ENCODE measurements around the gene ZNF625.
A peak's percentile ranks its signal among the peaks of the same experiment; 100 is the strongest.

ZNF625 gene

DNA sequence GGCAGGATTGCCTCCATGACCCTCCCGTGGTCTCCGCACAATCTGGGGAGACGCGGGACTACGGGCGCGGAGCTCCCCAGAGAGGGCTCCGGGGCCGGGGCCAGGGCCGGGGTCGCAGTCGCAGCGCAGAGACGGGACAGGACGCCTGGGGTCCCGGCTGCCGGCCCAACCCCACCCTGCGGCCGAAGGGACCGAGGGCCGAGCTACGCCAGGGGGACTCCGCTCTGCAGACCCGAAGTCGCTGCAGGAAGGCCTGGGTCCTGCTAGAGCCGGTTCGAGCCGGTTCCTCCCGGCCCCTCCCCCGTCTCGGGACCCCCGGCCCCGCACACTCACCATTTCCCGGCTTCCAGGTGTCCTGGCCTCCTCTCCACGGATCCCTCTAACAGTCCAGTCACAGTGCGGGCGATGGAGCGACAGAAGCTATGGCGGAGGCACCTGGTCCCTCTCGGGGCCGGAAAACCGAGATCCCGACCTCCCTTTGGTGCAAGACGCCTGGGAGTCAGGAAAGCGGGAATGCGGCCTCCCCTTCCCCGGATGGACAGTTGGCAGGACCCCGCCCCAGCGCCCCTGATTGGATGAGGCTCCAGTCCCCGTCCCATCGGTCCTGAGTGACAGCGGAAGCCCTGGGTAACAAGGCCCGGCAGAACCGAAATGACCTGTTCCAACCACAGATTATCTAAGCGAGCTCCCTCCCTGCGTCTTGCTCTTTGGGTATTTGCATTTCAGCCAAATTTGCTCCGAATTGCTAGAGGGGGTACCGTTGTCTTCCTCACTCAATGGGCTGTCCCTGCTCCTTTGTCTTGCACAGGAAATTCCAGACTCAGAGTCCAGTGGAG is at the start of gene ZNF625:
Gene ZNF625 (minus strand): TSS at position 512 of the 836 bp plus-strand sequence. CDS start 176 bp downstream, at position 336.
- peak; percentile 34 for DNase-seq

DNA sequence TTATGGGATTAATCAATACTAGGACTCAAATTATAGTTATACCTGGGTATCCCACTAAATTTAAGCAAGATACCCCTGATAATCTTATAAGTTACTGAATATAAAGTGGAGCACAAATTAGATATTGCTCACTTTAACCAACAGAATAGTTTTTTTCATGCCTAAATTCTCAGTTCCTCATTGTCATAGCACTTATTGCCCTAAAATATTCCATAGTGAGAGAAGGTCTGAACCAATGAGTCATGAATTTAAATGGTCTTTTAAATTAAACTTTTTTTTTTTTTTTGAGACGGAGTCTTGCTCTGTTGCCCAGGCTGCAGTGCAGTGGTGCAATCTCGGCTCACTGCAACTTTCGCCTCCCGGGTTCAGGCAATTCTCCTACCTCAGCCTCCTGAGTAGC is 48.8 kb upstream of the ZNF625 start:
- DNase-seq = no peak

DNA sequence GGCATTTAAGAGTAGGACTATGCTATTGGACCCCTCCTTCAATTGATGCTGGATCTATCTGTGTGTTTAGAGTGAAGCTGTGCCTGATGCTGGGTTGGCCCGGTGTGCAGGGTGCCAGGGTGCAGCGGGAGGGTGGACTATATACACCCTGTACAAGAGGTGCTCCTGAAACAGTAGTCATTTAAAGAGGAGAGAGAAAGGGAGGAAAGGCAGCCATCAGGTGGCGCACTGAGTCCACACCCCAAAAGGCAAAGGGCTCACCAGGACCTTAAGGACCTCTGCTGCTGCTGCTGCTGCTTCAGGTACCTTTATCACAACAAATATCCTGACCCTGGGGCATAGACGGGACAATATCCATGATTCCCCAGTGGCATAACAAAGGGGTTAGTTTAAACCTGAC is 45.7 kb upstream of the ZNF625 start:
- DNase-seq = peak; percentile 76

DNA sequence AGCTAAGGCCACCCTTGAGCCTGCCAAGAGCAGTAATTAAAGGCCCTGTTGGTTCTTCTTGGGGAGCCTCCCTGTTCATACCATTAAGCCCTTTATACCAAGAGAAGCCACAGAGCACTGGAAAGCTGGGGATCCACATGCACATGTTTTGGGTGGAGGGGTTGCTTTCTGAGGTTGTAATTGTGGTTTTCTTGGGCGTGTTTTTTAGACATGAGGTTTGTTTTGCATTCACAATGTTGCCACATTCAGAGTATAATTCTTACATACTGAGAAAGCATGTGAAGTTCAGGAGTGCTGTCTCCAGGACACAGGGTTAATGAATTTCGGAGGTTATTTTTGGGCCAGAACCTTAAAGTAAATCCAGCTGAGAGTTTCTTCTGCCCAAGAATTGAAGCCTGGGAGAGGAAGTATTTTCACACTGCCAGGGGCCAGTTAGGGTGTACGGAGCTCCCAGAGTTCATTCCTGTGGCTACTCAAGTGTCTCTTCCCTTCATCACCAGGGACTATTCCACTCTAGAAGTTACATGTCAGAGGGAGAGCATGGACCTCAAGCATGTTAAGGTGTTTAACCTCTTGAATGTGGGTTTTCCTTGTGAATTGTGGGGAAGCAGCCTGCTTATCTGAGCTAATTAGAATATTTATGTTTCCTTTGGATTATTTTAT is 43.4 kb upstream of the ZNF625 start:
- no peak for DNase-seq

DNA sequence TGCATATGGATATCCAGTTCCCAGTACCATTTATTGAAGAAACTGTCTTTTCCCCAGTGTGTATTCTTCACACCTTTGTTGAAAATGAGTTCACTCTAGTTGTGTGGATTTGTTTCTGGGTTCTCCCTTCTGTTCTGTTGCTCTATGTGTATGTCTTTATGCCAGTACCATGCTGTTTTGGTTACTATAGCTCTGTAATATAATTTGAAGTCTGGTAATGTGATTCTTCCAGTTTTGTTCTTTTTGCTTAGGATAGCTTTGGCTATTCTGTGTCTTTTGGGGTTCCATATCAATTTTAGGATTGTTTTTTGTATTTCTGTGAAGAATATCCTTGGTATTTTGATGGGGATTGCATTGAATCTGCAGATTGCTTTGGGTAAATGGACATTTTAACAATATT is 41.6 kb upstream of the ZNF625 start:
- no peak for DNase-seq

DNA sequence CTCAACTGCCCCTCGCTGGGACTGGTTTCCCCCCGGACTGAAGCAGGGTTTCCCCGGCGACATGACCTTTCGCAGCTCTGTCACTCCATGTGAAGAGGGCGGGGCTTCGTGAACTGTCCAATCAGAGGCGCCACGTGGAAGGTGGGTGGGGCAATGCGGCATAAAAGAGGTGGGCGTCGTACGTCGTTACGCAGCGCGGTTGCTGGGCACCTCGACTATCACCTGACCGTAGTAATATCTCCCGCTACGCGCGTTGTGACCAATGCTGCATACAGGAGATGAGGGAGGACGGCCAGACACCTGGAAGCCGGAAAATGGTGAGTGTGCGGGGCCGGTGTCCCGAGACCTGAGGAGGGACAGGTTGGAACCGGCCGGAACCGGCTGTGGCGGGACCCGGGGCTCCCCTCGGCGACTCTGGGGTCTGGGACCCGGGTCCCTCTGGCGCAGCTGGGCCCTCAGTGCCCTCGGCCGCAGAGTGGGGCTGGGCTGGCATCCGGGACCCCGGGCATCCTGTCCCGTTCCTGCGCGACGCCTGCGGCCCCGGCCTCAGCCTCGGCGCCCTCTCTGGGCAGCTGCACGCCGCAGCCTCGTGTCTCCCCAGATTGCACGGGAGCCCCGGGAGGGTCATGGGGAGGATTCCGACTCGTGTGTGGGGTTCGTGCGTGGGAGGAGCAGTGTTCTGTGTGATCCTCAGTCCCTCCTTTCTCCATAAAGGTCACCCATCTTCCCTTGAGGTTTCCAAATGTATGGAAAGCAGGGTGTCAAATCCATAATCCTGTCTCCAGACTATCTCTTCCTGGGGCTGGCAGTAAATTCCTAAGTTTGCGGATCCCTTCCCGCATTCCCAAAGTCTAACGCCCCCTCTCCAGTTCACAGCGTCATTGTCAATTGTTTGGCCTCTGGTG is 38.5 kb upstream of the ZNF625 start:
- peak; percentile 80 for DNase-seq

DNA sequence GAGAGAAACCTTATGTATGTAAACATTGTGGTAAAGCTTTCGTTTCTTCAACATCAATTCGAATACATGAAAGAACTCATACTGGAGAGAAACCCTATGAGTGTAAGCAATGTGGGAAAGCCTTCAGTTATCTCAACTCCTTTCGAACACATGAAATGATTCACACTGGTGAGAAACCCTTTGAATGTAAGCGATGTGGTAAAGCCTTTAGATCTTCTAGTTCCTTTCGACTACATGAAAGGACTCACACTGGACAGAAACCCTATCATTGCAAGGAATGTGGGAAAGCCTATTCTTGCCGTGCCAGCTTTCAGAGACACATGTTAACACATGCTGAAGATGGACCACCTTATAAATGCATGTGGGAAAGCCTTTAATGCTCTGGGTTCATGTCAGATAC is 31.1 kb upstream of the ZNF625 start:
- DNase-seq = no peak

DNA sequence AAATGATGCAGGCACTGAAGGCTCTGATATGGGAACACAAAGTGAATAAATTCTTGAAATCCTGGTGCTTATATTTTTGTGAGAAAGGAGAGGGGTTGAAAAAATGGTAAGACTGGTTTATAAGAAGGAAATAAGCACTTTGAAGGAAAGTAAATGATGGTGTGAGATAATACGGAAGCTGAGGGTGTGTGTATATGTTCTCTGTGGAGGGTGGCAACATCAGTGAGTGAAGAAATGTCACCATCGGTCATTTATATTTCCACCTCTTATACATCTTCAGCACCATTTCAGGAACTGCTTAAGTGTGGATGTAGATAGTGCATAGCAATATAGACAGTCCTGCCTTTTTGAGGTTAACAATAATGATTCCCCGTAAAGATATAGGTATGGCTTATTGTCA is 23.8 kb upstream of the ZNF625 start:
- no peak for DNase-seq

DNA sequence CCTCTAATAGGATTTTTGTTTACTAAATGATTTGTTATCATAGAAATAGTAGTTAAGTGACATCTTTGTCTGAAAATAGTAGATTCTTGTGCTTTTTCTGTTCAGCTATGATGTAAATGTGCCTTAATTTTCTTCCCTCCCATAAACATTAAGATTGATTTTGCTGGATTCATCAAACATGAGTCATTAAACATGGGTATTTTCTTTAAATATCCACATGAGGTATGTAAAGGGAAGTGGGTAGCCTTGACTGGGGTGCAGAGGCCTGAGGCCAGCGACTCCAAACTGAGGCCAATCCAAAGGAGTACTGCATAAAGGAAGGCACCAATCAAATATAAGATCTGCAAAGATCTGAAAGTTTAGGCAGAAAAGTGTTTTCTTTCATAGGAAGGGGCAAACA is 10.1 kb upstream of the ZNF625 start:
- DNase-seq = no peak

DNA sequence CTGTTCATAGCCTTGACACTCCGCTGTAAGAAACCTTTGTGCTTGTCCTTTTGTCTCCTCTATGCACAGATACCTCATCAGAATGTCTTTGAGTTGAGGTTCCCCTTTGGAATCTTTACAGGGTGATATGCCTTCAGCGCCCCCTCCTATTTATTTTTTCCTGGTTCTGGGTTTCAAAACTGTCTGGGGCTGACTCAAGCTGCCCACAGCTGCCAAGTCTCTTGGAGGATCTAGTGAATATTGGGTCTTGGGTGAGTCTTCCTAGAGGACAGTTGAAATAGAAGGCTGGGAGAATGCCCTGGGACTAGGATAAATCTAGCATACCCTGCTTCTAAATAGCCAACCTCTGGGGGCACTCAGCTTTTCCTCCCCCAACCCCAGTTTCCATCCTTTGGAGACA is 7.3 kb upstream of the ZNF625 start:
- DNase-seq = no peak

DNA sequence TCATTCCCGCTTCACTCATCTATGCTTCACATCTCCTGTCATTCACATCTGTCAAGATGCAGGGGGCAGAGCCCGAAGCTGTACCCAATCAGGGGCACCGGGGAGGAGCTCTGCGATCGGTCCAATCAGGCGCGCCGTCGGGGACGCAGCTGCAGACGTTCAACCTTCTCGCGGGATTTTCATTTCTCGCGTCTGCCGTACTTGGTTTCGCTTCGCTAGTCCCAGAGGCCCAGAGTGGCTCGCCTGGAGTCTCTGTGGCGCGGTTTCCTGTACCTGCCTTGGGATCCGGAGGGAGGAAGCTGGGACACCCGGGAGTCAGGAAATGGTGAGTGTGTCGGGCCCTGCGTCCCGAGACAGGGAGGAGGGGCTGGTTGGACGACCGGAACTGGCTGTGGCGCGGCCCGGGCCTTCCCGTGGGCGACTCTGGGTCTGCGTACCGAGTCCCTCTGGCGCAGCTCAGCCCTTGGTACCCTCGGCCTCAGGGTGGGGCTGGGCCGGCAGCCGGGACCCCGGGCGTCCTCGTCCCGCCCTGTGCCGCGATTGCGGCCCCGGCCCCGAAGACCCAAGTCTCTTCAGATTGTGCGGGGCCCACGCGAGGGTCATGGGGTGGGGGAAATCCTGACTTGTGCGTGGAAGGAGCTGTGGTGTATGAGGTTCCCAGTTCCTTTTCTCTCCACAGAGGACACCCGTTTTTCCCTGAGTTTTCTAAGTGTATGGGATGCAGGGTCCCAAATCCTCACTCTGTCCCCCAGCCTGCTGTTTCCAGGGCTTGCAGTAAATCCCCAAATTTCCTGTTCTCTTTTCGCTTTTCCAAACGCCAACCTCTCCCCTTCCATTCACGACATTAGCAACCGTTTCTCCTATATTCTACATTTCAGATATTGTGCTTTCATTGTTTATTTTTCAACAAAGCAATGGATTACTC is 6.6 kb upstream of the ZNF625 start, which contains the start of gene ZNF136:
Gene ZNF136 (plus strand): TSS at position 215 of the 925 bp plus-strand sequence. CDS start 108 bp downstream, at position 323.
- peak; percentile 91 for DNase-seq

DNA sequence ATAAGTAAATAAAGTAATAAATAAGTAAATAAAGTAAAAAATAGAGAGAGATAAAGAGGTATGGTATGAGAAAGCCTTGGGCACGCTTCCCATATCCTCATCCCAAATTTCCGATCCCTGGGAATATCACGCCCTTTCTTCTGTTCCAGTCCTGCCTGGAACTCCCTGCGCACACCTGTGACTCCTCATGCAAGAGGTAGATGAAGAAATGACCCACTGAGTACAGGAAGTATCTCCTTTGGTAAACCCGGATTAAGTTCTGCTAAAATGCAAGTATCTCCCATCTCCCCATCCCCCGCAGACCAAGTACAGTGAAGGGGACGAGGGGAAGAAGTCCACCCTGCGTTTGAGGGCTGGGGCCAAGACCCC is 6.0 kb upstream of the ZNF625 start:
- DNase-seq = no peak

DNA sequence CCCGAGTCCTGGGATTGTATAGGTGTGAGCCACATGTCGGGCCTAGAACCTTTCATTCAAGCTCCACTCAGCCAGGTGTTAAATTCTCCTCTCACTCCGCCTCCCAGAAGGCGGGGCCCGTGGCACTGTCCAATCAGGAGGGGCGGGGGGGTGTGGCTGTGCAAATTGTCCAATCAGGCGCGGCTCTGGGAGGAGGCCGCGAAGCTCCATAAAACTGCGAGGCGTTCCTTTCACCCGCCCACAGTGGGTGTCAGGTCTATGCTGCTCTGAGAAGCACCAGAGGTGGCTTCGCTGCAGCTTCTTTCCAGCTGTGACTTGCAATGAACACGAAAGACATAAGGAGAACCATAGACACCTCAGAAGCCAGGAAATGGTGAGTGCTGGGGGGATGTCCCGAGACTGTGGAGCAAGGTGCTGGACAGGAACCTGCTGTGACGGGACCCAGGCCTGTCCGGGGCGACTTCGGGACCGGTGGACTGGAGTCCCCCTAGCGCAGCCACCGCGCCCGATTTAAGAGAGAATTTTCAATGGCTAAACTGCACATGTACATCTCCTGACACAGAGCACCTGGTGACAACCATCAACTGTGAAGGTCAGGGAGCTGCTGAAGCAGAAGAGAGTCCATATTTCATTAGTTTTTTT is 3.4 kb upstream of the ZNF625 start:
- no peak for DNase-seq

DNA sequence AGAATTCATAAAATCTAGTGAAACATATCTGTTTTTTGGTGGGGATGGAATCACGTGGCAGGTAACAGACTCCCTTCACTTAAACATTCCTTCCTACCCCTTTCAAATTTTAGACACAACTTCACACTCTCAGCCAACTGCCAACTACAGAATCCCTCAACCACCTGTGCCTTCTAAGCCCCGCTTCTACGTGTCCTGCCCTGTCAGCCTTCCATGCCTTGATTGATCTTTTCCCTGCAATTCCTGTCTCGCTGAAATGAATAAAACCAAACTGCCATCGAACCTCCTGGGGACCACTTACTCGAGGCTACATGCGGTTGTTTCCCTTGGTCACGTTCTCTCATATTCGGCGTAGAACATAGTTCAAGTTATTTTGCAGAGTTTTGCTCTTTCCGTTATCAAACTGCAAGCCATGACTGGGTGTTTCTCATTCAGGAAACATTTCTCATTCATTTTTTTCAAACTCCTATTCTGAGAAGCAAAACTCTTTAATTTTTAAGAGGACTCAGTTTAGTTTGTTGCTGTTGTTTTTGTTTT is 1.1 kb downstream of the ZNF625 start:
- DNase-seq = no peak

DNA sequence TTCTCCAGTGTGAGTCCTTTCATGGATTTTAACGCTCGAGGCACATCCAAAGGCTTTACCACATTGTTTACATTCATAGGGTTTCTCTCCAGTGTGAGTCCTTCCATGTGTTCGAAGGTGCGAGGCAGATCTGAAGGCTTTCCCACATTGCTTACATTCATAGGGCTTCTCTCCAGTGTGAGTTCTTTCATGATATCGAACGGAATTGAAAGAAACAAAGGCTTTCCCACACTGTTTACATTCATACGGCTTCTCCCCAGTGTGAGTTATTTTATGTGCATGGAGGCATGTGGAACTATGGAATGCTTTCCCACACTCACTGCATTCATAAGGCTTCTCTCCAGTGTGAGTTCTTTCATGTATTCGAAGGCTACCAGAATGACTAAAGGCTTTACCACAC is 11.2 kb downstream of the ZNF625 start:
- DNase-seq = no peak

DNA sequence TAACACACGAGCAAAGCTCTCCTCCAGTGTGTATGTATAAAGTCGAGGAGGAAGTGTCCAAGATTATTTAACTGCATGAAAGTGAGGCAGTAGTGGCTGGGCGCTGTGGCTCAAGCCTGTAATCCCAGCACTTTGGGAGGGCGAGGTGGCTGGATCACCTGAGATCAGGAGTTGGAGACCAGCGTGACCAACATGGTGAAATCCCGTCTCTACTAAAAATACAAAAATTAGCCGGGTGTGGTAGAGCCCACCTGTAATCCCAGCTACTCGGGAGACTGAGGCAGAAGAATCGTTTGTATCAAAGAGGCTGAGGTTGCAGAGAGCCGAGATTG is 15.2 kb downstream of the ZNF625 start:
- no peak for DNase-seq

DNA sequence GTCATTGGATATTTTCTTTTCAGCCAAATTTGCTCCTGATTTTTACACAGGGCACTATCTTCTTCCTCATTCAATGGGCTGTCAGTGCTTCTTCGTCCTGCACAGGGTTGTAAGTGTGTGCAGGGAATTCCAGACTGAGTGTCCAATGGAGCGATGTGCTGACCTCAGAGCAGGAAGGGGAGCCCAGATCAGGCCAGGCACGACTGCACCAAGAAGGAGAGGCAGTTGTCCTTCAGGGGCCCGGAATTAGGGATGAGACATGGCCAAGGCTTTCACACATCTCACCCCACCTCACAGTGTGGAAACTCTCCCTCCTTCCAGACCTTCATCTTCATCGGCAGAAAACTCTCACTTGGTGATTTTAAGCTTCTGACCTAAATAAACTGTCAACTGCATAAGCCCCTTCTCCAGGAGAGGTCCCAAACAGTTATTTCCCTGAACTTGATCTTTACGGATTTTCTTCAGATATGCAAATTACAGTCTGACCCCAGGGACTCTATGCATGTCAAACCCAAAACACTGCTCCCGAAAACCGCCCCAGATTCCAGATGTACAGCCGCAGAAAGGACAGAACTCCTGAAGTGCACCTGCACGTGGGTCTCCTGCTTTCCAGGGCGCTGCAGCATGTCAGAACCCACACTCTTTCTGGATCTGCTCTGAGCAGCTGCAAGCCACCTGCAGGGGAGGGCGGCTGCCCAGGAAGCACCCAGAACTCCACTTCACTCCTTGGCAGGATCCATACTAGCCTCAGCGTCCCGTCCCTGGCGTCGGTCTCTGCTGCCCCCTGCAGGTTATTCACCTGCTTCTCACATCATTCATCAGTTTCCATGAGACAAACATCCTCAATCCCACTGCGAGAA is 15.8 kb downstream of the ZNF625 start:
- peak; percentile 95 for DNase-seq

DNA sequence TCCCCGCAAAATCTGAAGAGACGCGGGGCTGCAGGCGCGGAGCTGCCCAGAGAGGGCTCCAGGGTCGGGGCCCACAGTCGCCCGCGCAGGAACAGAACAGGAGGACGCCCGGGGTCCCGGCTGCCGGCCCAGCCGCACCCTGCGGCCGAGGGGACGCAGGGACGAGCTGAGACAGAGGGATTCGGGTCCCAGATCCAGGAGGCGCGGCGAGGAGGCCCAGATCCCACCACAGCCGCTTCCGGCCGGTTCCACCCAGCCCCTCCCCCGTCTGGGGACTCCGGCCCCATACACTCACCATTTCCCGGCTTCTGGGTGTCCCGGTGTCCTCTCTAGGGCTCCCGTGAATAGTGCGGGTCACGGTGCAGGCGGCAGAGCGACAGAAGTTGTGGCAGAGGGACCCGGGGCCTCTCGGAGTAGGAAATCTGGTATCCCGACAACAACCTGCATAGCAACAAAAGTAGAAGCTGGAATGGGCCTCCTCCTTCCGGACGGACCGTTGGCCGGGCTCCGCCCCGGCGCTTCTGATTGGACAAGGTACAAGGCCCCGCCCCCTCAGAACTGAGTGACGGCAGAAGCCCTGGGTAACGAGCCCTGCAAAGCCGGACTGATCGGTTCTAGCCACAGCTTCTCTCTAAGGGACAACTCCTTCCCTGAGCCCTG is 16.5 kb downstream of the ZNF625 start, which contains the start of gene ZNF20:
Gene ZNF20 (minus strand): TSS at position 466 of the 660 bp plus-strand sequence. CDS start 168 bp downstream, at position 298.
- peak; percentile 95 for DNase-seq

DNA sequence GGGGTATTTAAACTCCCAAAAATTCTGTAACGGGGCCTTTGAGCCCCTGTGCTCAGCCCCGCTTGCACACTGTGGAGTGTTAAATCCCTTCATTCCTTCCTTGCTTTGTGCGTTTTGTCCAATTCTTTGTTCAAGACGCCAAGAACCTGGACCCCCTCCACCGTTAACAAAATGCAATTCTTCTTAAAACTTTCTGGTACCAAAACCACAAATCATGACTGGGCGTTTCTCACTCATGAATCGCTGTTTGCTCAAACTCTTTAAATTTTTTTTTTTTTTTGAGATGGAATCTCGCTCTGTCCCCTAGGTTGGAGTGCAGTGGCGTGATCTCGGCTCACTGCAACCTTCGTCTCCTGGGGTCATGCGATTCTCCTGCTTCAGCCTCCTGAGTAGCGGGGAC is 17.3 kb downstream of the ZNF625 start:
- DNase-seq = no peak

Measured in CD4-positive, alpha-beta T cell treated with Interleukin-17A for 4 hours (primary cell).